Measurements from ENCODE around the gene TDRD3.

Gene TDRD3

GRCh38 chr13:60411464-60411863, 14.4 kb downstream of the TDRD3 start:
- TF ChIP-seq, protein P1, sequence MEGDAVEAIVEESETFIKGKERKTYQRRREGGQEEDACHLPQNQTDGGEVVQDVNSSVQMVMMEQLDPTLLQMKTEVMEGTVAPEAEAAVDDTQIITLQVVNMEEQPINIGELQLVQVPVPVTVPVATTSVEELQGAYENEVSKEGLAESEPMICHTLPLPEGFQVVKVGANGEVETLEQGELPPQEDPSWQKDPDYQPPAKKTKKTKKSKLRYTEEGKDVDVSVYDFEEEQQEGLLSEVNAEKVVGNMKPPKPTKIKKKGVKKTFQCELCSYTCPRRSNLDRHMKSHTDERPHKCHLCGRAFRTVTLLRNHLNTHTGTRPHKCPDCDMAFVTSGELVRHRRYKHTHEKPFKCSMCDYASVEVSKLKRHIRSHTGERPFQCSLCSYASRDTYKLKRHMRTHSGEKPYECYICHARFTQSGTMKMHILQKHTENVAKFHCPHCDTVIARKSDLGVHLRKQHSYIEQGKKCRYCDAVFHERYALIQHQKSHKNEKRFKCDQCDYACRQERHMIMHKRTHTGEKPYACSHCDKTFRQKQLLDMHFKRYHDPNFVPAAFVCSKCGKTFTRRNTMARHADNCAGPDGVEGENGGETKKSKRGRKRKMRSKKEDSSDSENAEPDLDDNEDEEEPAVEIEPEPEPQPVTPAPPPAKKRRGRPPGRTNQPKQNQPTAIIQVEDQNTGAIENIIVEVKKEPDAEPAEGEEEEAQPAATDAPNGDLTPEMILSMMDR (IDR thresholded peaks at IDR 0.05; ENCODE audit: borderline replicate concordance, control extremely low read depth, extremely low read depth, insufficient read depth, missing control alignments) = no peak
- in situ Hi-C loops (cut with MboI; ENCODE audit: low sequenced_read_pairs, unreplicated experiment) = no loop called here
- DNase-seq (ENCODE audit: low spot score) = no peak

- in situ Hi-C loops (cut with MboI; ENCODE audit: low sequenced_read_pairs, unreplicated experiment) = no loop called here
- DNase-seq (ENCODE audit: low spot score) = no peak
- TF ChIP-seq, protein P1 (IDR thresholded peaks at IDR 0.05; ENCODE audit: borderline replicate concordance, control extremely low read depth, extremely low read depth, insufficient read depth, missing control alignments) = no peak
These were observed 15.0 kb downstream of the TDRD3 start for GRCh38 chr13:60411983-60412382.

- in situ Hi-C loops (cut with MboI; ENCODE audit: low sequenced_read_pairs, unreplicated experiment) = no loop called here
- no peak for DNase-seq (ENCODE audit: low spot score)
- TF ChIP-seq, protein P1 (IDR thresholded peaks at IDR 0.05; ENCODE audit: borderline replicate concordance, control extremely low read depth, extremely low read depth, insufficient read depth, missing control alignments) = no peak
These were observed 16.0 kb downstream of the TDRD3 start for GRCh38 chr13:60412909-60413616.

DNA sequence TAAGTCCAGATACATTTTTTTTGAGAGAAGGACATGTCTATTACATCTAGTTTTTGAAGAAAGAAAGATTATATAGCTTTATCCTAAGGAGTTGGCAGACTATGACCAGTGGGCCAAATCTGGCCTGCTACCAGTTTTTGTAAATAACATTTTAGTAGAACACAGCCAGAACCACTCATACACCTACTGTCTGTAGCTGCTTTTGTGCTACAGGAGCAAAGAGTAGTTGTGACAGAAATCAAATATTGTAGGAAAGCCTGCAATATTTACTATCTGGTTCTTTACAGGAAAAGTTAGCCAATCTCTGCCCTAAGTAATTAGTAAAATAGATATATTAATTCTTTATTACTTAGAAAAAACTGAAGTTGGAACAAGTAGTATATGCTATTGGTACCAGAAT, 17.2 kb downstream of the TDRD3 start:
- TF ChIP-seq, protein P1 (IDR thresholded peaks at IDR 0.05; ENCODE audit: borderline replicate concordance, control extremely low read depth, extremely low read depth, insufficient read depth, missing control alignments) = no peak
- in situ Hi-C loops (cut with MboI; ENCODE audit: low sequenced_read_pairs, unreplicated experiment) = no loop called here
- DNase-seq (ENCODE audit: low spot score) = no peak

- no peak for DNase-seq (ENCODE audit: low spot score)
- in situ Hi-C loops (cut with MboI; ENCODE audit: low sequenced_read_pairs, unreplicated experiment) = no loop called here
- TF ChIP-seq, protein P1 (IDR thresholded peaks at IDR 0.05; ENCODE audit: borderline replicate concordance, control extremely low read depth, extremely low read depth, insufficient read depth, missing control alignments) = no peak
These were observed 20.7 kb downstream of the TDRD3 start for GRCh38 chr13:60417734-60418133.

DNA sequence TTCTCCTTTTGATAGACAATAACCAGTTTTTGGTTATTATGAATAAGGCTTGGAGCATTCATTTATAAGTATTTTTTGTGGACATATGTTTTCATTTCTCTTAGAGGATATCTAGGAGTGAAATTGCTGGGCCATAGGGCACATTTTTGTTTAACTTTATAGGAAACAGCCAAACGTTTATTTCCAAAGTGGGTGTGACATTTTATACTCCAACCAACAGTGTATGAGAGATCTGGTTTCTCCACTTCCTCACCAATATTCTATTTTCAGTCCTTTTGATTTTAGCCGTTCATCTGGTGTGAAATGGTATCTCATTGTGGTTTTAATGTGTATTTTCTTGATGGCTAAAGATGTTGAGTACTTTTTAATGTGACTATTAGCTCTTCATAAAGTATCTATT, 21.9 kb downstream of the TDRD3 start:
- in situ Hi-C loops (cut with MboI; ENCODE audit: low sequenced_read_pairs, unreplicated experiment) = no loop called here
- TF ChIP-seq, protein P1 (IDR thresholded peaks at IDR 0.05; ENCODE audit: borderline replicate concordance, control extremely low read depth, extremely low read depth, insufficient read depth, missing control alignments) = no peak
- no peak for DNase-seq (ENCODE audit: low spot score)
